AG09309 (cell line): ENCODE results near the gene BRI3BP.
"Not testable (repeated sequence)": the region's sequence is repeated elsewhere in the genome, so short reads cannot be mapped to it uniquely, and the experiment has no call there.

Source experiments
- DNase-seq: peaks from one replicate; pipeline ENCODE4 v3.0.0-alpha.2; 2010; ENCODE audit warnings: low read depth
- H3K4me3 ChIP-seq: 2 replicates; pipeline ENCODE4 v1.5.1; 2011; ENCODE audit warnings: mild to moderate bottlenecking, low read depth, low read length, moderate library complexity; ENCODE audit not compliant: control insufficient read depth
- TF ChIP-seq, protein P1 (sequence below): IDR thresholded peaks from 2 replicates; pipeline ENCODE4 v1.5.1; 2011; ENCODE audit warnings: mild to moderate bottlenecking, low read depth, low read length, inconsistent platforms; ENCODE audit not compliant: insufficient read depth, control insufficient read depth; ENCODE audit errors: missing control alignments

The BRI3BP gene

DNA sequence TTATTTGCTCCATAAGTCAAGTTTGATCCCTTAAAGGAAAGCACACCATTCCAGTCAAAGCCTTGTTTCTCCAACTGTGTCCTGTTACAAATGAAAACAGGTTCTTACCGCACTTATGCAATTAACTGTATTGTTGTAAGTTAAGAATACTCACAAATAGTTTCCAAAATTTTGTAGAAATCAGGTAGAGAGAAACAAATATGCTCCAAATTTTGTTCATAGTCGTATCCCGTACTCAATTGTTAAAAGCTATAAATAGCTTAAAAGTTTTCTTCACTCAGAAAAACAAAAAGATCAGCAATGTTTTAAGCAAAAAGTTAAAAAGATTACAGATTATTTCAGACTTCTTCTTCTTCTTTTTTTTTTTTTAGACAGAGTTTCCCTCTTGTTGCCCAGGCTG, 67.8 kb downstream of the BRI3BP start:
- TF ChIP-seq, protein P1, sequence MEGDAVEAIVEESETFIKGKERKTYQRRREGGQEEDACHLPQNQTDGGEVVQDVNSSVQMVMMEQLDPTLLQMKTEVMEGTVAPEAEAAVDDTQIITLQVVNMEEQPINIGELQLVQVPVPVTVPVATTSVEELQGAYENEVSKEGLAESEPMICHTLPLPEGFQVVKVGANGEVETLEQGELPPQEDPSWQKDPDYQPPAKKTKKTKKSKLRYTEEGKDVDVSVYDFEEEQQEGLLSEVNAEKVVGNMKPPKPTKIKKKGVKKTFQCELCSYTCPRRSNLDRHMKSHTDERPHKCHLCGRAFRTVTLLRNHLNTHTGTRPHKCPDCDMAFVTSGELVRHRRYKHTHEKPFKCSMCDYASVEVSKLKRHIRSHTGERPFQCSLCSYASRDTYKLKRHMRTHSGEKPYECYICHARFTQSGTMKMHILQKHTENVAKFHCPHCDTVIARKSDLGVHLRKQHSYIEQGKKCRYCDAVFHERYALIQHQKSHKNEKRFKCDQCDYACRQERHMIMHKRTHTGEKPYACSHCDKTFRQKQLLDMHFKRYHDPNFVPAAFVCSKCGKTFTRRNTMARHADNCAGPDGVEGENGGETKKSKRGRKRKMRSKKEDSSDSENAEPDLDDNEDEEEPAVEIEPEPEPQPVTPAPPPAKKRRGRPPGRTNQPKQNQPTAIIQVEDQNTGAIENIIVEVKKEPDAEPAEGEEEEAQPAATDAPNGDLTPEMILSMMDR: no peak
- DNase-seq: no peak
- H3K4me3 ChIP-seq: no peak overlapping the region

DNA sequence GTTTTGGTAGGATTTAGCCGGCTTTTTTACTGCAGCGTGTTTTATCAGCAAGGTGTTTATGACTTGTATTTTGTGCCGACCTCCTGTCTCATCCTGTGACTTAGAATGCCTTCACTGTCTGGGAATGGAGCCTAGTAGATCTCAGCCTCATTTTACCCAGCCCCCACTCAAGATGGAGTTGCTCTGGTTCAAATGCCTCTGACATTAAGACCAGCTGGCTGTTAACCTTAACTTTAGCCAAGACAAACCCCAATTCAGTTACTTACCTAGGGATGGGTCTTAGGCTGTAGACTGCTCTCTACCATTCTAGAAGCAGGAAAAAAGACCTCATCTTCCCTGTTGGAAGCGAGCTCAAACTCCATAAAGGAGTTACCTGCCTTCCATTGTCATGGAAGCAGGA, 70.1 kb downstream of the BRI3BP start:
- H3K4me3 ChIP-seq, DNase-seq: not testable (repeated sequence)

DNA sequence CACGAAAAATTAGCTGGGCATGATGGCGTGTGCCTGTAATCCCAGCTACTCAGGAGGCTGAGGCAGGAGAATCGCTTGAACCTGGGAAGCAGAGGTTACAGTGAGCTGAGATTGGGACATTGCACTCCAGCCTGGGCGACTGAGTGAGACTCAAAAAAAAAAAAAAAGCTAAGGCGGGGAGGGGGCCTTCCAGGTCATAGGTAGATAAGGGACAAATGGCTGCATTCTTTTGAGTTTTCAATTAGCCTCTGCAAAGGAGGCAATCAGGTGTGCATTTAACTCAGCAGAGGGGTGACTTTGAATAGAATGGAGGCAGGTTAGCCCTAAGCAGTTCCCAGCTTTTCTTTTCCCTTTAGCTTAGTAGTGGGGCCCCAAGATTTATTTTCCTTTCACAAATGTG, 71.0 kb downstream of the BRI3BP start:
- no peak overlapping the region; the same call in 1 of the 2 replicates for H3K4me3 ChIP-seq
- DNase-seq: no peak
- TF ChIP-seq, protein P1: no peak

DNA sequence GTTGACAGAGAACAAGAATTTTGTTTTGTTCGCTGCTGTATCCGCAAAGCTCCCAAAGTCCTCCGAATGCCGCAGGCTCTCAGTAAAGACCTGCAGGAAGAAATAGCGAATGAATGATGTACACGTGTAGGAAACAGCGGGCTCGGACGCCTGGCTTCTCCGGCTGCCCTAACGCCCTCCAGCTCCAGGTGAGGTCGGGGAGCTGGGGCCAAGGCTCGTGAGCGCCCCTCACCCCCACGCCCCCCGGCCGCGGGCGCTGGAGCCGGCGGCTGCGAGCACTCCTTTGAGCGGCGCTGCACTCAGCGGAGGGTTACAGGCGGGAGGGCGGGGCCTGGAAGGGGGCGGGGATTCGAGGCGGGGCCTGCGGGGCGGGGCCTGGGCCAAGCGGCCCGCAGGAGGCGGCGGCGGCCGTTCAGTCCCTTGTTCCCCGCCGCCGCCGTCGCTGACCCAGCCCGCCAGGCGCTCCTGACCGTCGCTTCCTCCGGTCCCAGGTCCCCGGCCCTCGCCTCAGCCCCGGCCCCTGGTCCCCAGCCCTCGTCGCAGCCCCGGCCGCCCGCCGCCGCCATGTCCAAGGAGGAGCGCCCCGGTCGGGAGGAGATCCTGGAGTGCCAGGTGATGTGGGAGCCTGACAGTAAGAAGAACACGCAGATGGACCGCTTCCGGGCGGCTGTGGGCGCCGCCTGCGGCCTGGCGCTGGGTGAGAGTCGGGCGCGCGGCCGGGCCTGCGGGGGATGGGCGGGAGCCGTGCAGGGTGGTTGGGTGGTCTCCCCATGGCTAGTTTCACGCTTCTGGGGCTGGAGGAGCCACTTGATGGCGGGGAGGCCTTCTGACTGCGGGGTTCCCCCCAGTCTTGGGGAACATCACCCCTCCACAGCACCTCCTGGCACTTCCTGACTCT, 71.8 kb downstream of the BRI3BP start, which contains the start of gene AACS:
TSS of gene AACS (plus strand) at position 415 of the 898 bp plus-strand sequence. CDS start at position 565, 150 bp downstream.
- no peak for DNase-seq
- peak within 1 kb of the TSS; percentile 53 for H3K4me3 ChIP-seq
- TF ChIP-seq, protein P1: no peak

DNA sequence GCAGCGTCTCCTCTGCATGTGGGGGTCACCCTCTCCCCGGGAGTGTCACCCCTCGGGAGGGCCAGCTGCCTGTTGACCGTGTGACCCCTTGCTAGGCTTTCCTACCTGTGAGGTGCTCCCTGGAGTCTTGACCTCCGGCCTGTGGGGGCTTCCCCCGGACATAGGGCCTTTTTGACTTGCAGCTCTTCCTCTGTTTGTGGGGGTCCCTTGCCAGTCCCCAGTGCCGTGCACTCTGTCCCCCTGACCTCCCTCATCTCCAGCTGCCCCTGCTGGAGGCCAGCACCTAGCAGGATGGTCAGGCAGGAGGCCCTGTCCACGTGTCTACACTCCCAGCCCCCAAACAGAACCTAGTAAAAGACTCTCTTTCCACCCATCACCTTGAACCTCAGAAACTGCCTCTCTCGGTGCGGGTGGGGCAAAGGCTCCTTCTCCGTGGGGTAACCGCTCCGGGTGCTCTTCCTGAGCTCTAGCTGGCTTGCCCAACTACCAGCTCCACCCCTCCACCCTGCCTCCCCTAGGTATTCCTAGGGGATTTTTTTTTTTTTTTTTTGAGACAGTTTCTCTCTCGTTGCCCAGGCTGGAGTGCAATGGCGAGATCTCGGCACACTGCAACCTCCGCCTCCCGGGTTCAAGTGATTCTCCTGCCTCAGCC, 72.6 kb downstream of the BRI3BP start:
- no peak for DNase-seq
- peak overlapping the region; percentile 53 for H3K4me3 ChIP-seq
- TF ChIP-seq, protein P1: no peak

DNA sequence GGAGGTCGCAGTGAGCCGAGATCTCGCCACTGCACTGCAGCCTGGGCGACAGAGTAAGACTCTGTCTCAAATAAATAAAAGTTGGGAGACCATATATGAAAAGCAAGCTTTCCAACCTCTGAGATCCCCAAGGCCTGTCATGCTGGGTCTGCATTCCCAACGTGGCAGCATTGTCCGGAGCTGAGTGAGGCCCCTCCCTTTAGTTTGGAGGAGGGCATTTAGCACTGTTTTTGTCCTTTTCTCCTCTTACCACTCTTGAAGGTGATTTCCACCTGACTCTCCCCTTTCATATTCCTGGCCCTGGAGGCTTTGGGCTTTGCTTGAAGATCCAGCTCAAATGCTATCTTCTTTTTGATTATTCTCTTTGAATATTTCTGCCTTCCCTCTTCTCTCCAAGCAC, 74.9 kb downstream of the BRI3BP start:
- DNase-seq: no peak
- TF ChIP-seq, protein P1: no peak
- no peak overlapping the region for H3K4me3 ChIP-seq

DNA sequence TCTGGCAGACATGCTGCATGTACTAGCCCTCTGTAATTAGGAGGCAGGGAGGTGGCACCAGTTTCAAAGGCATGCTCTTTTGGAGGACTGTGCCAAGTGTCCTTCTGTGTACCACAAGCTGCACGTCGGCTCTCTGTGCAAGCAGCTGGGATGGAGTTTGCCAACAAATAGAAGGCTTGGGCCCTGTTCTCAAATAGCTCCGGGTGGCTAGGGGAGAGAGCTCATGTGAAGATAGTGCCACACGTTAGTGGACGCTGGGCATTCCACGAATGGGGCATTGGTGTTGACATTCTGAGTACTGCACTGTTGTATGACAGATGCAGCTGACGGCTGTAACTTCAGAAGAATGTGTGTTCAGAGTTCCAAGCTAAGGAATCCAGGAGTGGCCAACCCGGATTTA, 76.2 kb downstream of the BRI3BP start:
- DNase-seq: no peak
- TF ChIP-seq, protein P1: no peak
- no peak overlapping the region for H3K4me3 ChIP-seq
